Measurements from ENCODE around the gene DOCK10.

The DOCK10 gene

GRCh38 chr2:224999321-224999720, 42.9 kb downstream of the DOCK10 start:
- DNase-seq (ENCODE audit: low spot score): no peak
- Histone ChIP-seq H3K36me3 (replicated peaks in 1 of 2; ENCODE audit: control insufficient read depth in 2 of 2, insufficient read depth in 2 of 2, low read length in 2 of 2) (no peaks in the 10 kb centered on the region), H3K4me1 (ENCODE audit: control insufficient read depth in 2 of 2, insufficient read depth in 1 of 2, low read depth in 1 of 2, low read length in 2 of 2) (peaks cover 0 to 4% of the 10 kb centered on the region in 2 donors), H2BK12ac (ENCODE audit: low read length) (no peak overlapping the region), H4K8ac (ENCODE audit: low read depth, low read length) (no peak overlapping the region), H3K14ac (ENCODE audit: low read length) (no peak overlapping the region), H3K4ac (ENCODE audit: low read length) (no peak overlapping the region), H3K4me3 (ENCODE audit: low read length in 2 of 2) (no peak overlapping the region), H3K9ac (ENCODE audit: low read depth, low read length, poor library complexity) (no peak overlapping the region), H4K91ac (ENCODE audit: low read depth, low read length, poor library complexity) (no peak overlapping the region), H2AFZ (ENCODE audit: low read length) (no peak overlapping the region), H2BK15ac (ENCODE audit: low read length) (no peak overlapping the region), H3K18ac (ENCODE audit: low read length) (no peak overlapping the region), H3K27ac (replicated peaks; ENCODE audit: low read length) (no peak overlapping the region), H2AK5ac (ENCODE audit: low read depth, low read length) (no peak overlapping the region), H3K27me3 (ENCODE audit: control insufficient read depth in 3 of 3, insufficient read depth in 3 of 3, low read depth in 1 of 3, low read length in 3 of 3) (no peaks in the 10 kb centered on the region), H3K23ac (ENCODE audit: low read depth, low read length, poor library complexity) (no peak overlapping the region), H3K9me3 (replicated peaks in 1 of 2; ENCODE audit: control insufficient read depth in 2 of 2, insufficient read depth in 1 of 2, low read depth in 1 of 2, low read length in 2 of 2) (no peaks in the 10 kb centered on the region), H2BK5ac (ENCODE audit: low read length) (no peak overlapping the region), H3K4me2 (ENCODE audit: insufficient read depth, low read length, poor library complexity, severe bottlenecking) (no peak overlapping the region), H2BK120ac (ENCODE audit: low read depth, low read length) (no peak overlapping the region), H3K79me1 (ENCODE audit: low read depth, low read length) (no peaks in the 10 kb centered on the region)
- no CpG with 5 or more reads among the region's 1 CpG for WGBS, 2 donors (ENCODE audit: extremely low coverage in 2 of 2, insufficient read length in 2 of 2, insufficient replicate concordance in 1 of 2)

- H3K23ac ChIP-seq (ENCODE audit: low read depth, low read length, poor library complexity): no peak overlapping the region
- H3K36me3 ChIP-seq (replicated peaks in 1 of 2; ENCODE audit: control insufficient read depth in 2 of 2, insufficient read depth in 2 of 2, low read length in 2 of 2): no peaks in the 10 kb centered on the region
- H3K4ac ChIP-seq (ENCODE audit: low read length): no peak overlapping the region
- H2AFZ ChIP-seq (ENCODE audit: low read length): peak overlapping the region; percentile 5
- H3K14ac ChIP-seq (ENCODE audit: low read length): no peak overlapping the region
- DNase-seq (ENCODE audit: low spot score): no peak
- H3K4me3 ChIP-seq (ENCODE audit: low read length in 2 of 2): no peak overlapping the region
- no peak overlapping the region for H2BK120ac ChIP-seq (ENCODE audit: low read depth, low read length)
- H3K9me3 ChIP-seq (replicated peaks in 1 of 2; ENCODE audit: control insufficient read depth in 2 of 2, insufficient read depth in 1 of 2, low read depth in 1 of 2, low read length in 2 of 2): no peaks in the 10 kb centered on the region
- H3K79me1 ChIP-seq (ENCODE audit: low read depth, low read length): no peaks in the 10 kb centered on the region
- peaks cover 0 to 4% of the 10 kb centered on the region in 2 donors for H3K4me1 ChIP-seq (ENCODE audit: control insufficient read depth in 2 of 2, insufficient read depth in 1 of 2, low read depth in 1 of 2, low read length in 2 of 2)
- peak overlapping the region; percentile 71 for H3K18ac ChIP-seq (ENCODE audit: low read length)
- H4K8ac ChIP-seq (ENCODE audit: low read depth, low read length): no peak overlapping the region
- H3K27me3 ChIP-seq (ENCODE audit: control insufficient read depth in 3 of 3, insufficient read depth in 3 of 3, low read depth in 1 of 3, low read length in 3 of 3): no peaks in the 10 kb centered on the region
- H3K9ac ChIP-seq (ENCODE audit: low read depth, low read length, poor library complexity): no peak overlapping the region
- H3K27ac ChIP-seq (replicated peaks; ENCODE audit: low read length): no peak overlapping the region
- no CpG with 5 or more reads among the region's 8 CpGs for WGBS, 2 donors (ENCODE audit: extremely low coverage in 2 of 2, insufficient read length in 2 of 2, insufficient replicate concordance in 1 of 2)
- H2BK12ac ChIP-seq (ENCODE audit: low read length): no peak overlapping the region
- H4K91ac ChIP-seq (ENCODE audit: low read depth, low read length, poor library complexity): no peak overlapping the region
- H3K4me2 ChIP-seq (ENCODE audit: insufficient read depth, low read length, poor library complexity, severe bottlenecking): no peak overlapping the region
- H2AK5ac ChIP-seq (ENCODE audit: low read depth, low read length): no peak overlapping the region
- H2BK5ac ChIP-seq (ENCODE audit: low read length): no peak overlapping the region
- H2BK15ac ChIP-seq (ENCODE audit: low read length): no peak overlapping the region
Observed at GRCh38 chr2:224997802-224998201, 44.5 kb downstream of the DOCK10 start.

GRCh38 chr2:224995419-224995818, 46.8 kb downstream of the DOCK10 start:
- Histone ChIP-seq H2AK5ac (ENCODE audit: low read depth, low read length) (no peak overlapping the region), H3K4me2 (ENCODE audit: insufficient read depth, low read length, poor library complexity, severe bottlenecking) (no peak overlapping the region), H3K4me1 (ENCODE audit: control insufficient read depth in 2 of 2, insufficient read depth in 1 of 2, low read depth in 1 of 2, low read length in 2 of 2) (peaks cover 0 to 2% of the 10 kb centered on the region in 2 donors), H2BK5ac (ENCODE audit: low read length) (no peak overlapping the region), H3K27ac (replicated peaks; ENCODE audit: low read length) (no peak overlapping the region), H4K91ac (ENCODE audit: low read depth, low read length, poor library complexity) (no peak overlapping the region), H3K4me3 (ENCODE audit: low read length in 2 of 2) (no peak overlapping the region), H3K36me3 (replicated peaks in 1 of 2; ENCODE audit: control insufficient read depth in 2 of 2, insufficient read depth in 2 of 2, low read length in 2 of 2) (no peaks in the 10 kb centered on the region), H3K18ac (ENCODE audit: low read length) (no peak overlapping the region), H2BK120ac (ENCODE audit: low read depth, low read length) (no peak overlapping the region), H2AFZ (ENCODE audit: low read length) (no peak overlapping the region), H4K8ac (ENCODE audit: low read depth, low read length) (no peak overlapping the region), H2BK12ac (ENCODE audit: low read length) (no peak overlapping the region), H3K79me1 (ENCODE audit: low read depth, low read length) (no peaks in the 10 kb centered on the region), H3K9ac (ENCODE audit: low read depth, low read length, poor library complexity) (no peak overlapping the region), H2BK15ac (ENCODE audit: low read length) (no peak overlapping the region), H3K27me3 (ENCODE audit: control insufficient read depth in 3 of 3, insufficient read depth in 3 of 3, low read depth in 1 of 3, low read length in 3 of 3) (no peaks in the 10 kb centered on the region), H3K23ac (ENCODE audit: low read depth, low read length, poor library complexity) (no peak overlapping the region), H3K4ac (ENCODE audit: low read length) (no peak overlapping the region), H3K9me3 (replicated peaks in 1 of 2; ENCODE audit: control insufficient read depth in 2 of 2, insufficient read depth in 1 of 2, low read depth in 1 of 2, low read length in 2 of 2) (no peaks in the 10 kb centered on the region), H3K14ac (ENCODE audit: low read length) (no peak overlapping the region)
- WGBS, 2 donors (ENCODE audit: extremely low coverage in 2 of 2, insufficient read length in 2 of 2, insufficient replicate concordance in 1 of 2): no CpG with 5 or more reads among the region's 3 CpGs
- no peak for DNase-seq (ENCODE audit: low spot score)

- no peak overlapping the region for H2AFZ ChIP-seq (ENCODE audit: low read length)
- H4K91ac ChIP-seq (ENCODE audit: low read depth, low read length, poor library complexity): no peak overlapping the region
- H3K27ac ChIP-seq (replicated peaks; ENCODE audit: low read length): no peak overlapping the region
- no peaks in the 10 kb centered on the region for H3K36me3 ChIP-seq (replicated peaks in 1 of 2; ENCODE audit: control insufficient read depth in 2 of 2, insufficient read depth in 2 of 2, low read length in 2 of 2)
- no peaks in the 10 kb centered on the region for H3K9me3 ChIP-seq (replicated peaks in 1 of 2; ENCODE audit: control insufficient read depth in 2 of 2, insufficient read depth in 1 of 2, low read depth in 1 of 2, low read length in 2 of 2)
- H3K18ac ChIP-seq (ENCODE audit: low read length): no peak overlapping the region
- H3K4me3 ChIP-seq (ENCODE audit: low read length in 2 of 2): no peak overlapping the region
- no peak overlapping the region for H3K23ac ChIP-seq (ENCODE audit: low read depth, low read length, poor library complexity)
- H2AK5ac ChIP-seq (ENCODE audit: low read depth, low read length): no peak overlapping the region
- WGBS, 2 donors (ENCODE audit: extremely low coverage in 2 of 2, insufficient read length in 2 of 2, insufficient replicate concordance in 1 of 2): no CpG with 5 or more reads among the region's 1 CpG
- no peak overlapping the region for H3K14ac ChIP-seq (ENCODE audit: low read length)
- no peak overlapping the region for H3K4me2 ChIP-seq (ENCODE audit: insufficient read depth, low read length, poor library complexity, severe bottlenecking)
- H3K4me1 ChIP-seq (ENCODE audit: control insufficient read depth in 2 of 2, insufficient read depth in 1 of 2, low read depth in 1 of 2, low read length in 2 of 2): peaks cover 0 to 2% of the 10 kb centered on the region in 2 donors
- no peak overlapping the region for H4K8ac ChIP-seq (ENCODE audit: low read depth, low read length)
- no peaks in the 10 kb centered on the region for H3K79me1 ChIP-seq (ENCODE audit: low read depth, low read length)
- no peak overlapping the region for H2BK120ac ChIP-seq (ENCODE audit: low read depth, low read length)
- no peaks in the 10 kb centered on the region for H3K27me3 ChIP-seq (ENCODE audit: control insufficient read depth in 3 of 3, insufficient read depth in 3 of 3, low read depth in 1 of 3, low read length in 3 of 3)
- H2BK12ac ChIP-seq (ENCODE audit: low read length): no peak overlapping the region
- no peak for DNase-seq (ENCODE audit: low spot score)
- H2BK15ac ChIP-seq (ENCODE audit: low read length): no peak overlapping the region
- H2BK5ac ChIP-seq (ENCODE audit: low read length): no peak overlapping the region
- H3K4ac ChIP-seq (ENCODE audit: low read length): no peak overlapping the region
- no peak overlapping the region for H3K9ac ChIP-seq (ENCODE audit: low read depth, low read length, poor library complexity)
Observed at GRCh38 chr2:224994242-224994823, 47.9 kb downstream of the DOCK10 start.

All from neuronal stem cell (in vitro differentiated cells).